H1 (cell line): ENCODE data around the gene ALPK3. TPM values are rescaled to one million over a fixed set of nuclear protein-coding genes. Genes with fewer than 3 reads are reported as not detected.

ENCODE experiments used
- CTCF ChIA-PET: fragments of 300-600 bp; sonication (Branson Sonifier 250); formaldehyde crosslinking; loops from one replicate; lab custom pipeline; 2021; ENCODE audit not compliant: partially characterized antibody; lab: Charles Lee
- POLR2A ChIA-PET: fragments of 300-600 bp; sonication (Branson Sonifier 250); formaldehyde crosslinking; loops from one replicate; lab custom pipeline; 2021; ENCODE audit warnings: inconsistent platforms; ENCODE audit not compliant: partially characterized antibody; lab: Charles Lee
- DNase-seq, 2 experiments: peaks; one replicate each; pipeline versions ENCODE4 v3.0.0 to v3.0.0-alpha.2; 2010 to 2022; ENCODE audit warnings: low spot score in 2 of 2, low read depth in 1 of 2, mixed read lengths in 1 of 2
- FAIRE-seq: peaks from 2 replicates; lab custom pipeline; 2011; peaks lifted over from hg19 to GRCh38; lab: Jason Lieb, UNC
- H2AFZ ChIP-seq: 2 replicates; pipeline ENCODE4 v1.8.1; 2012; ENCODE audit warnings: low read length, inconsistent platforms
- H2AK5ac ChIP-seq: 2 replicates; pipeline ENCODE4 v1.6.1; 2013; ENCODE audit warnings: low read depth, low read length
- H2BK120ac ChIP-seq: replicated peaks from 2 replicates; pipeline ENCODE3; 2013; ENCODE audit warnings: low read depth, low read length, inconsistent platforms
- H2BK12ac ChIP-seq: 2 replicates; pipeline ENCODE4 v1.6.1; 2013; ENCODE audit warnings: low read depth, low read length
- H2BK15ac ChIP-seq: 2 replicates; pipeline ENCODE4 v1.6.1; 2013; ENCODE audit warnings: low read length
- H2BK20ac ChIP-seq: 2 replicates; pipeline ENCODE4 v1.6.1; 2013; ENCODE audit warnings: low read length
- H2BK5ac ChIP-seq: 2 replicates; pipeline ENCODE4 v1.6.1; 2013; ENCODE audit warnings: low read depth, low read length
- H3K14ac ChIP-seq: 2 replicates; pipeline ENCODE4 v1.6.1; 2013; ENCODE audit warnings: inconsistent platforms; ENCODE audit not compliant: insufficient read length
- H3K18ac ChIP-seq: 2 replicates; pipeline ENCODE4 v1.6.1; 2013; ENCODE audit warnings: low read length; ENCODE audit errors: extremely low read depth
- H3K23ac ChIP-seq: 2 replicates; pipeline ENCODE4 v1.6.1; 2013; ENCODE audit warnings: inconsistent platforms; ENCODE audit not compliant: insufficient read length
- H3K23me2 ChIP-seq: 2 replicates; pipeline ENCODE4 v1.6.1; 2013; ENCODE audit warnings: low read depth, low read length
- H3K27ac ChIP-seq: 2 replicates; pipeline ENCODE4 v1.6.1; 2011; ENCODE audit warnings: low read depth, low read length, inconsistent platforms
- H3K27me3 ChIP-seq, 4 experiments: replicated peaks in 1 of 4; 1 replicate in 1 of 4; 2 replicates in 3 of 4; pipeline versions ENCODE4 v1.6.1 to v1.8.1; 2011 to 2013; ENCODE audit warnings: low read length in 3 of 4, mild to moderate bottlenecking in 3 of 4, inconsistent platforms in 2 of 4, mixed read lengths in 2 of 4, moderate library complexity in 1 of 4; ENCODE audit not compliant: control insufficient read depth in 3 of 4, insufficient read depth in 3 of 4; ENCODE audit errors: extremely low read depth in 1 of 4
- H3K36me3 ChIP-seq, 4 experiments: 2 replicates each; pipeline versions ENCODE4 v1.6.1 to v1.8.1; 2011 to 2013; ENCODE audit warnings: mild to moderate bottlenecking in 4 of 4, low read length in 3 of 4, moderate library complexity in 2 of 4, control low read depth in 1 of 4, inconsistent platforms in 1 of 4; ENCODE audit not compliant: insufficient read depth in 4 of 4, control insufficient read depth in 2 of 4
- H3K4ac ChIP-seq: replicated peaks from 2 replicates; pipeline ENCODE3; 2013; ENCODE audit warnings: low read length, low read depth, mixed read lengths, inconsistent platforms; ENCODE audit not compliant: insufficient read length
- H3K4me1 ChIP-seq, 4 experiments: replicated peaks in 1 of 4; 1 replicate in 1 of 4; 2 replicates in 3 of 4; pipeline versions ENCODE4 v1.6.1 to v1.8.1; 2011 to 2013; ENCODE audit warnings: low read length in 3 of 4, inconsistent platforms in 2 of 4, mixed read lengths in 1 of 4; ENCODE audit not compliant: insufficient read depth in 4 of 4, control insufficient read depth in 3 of 4
- H3K4me2 ChIP-seq, 2 experiments: 2 replicates each; pipeline versions ENCODE4 v1.6.1 to v1.8.1; 2011 to 2013; ENCODE audit warnings: low read depth in 2 of 2, low read length in 2 of 2, control low read depth in 1 of 2, inconsistent platforms in 1 of 2, mild to moderate bottlenecking in 1 of 2; ENCODE audit not compliant: insufficient read depth in 1 of 2
- H3K4me3 ChIP-seq, 4 experiments: fragments of 200-600, 300-600 bp in 1 of 4; sonication (generic), shearing (Covaris generic), sonication (Bioruptor Twin) in 1 of 4; 2 replicates each; pipeline versions ENCODE4 v1.5.1 to v1.8.1; 2011 to 2016; ENCODE audit warnings: low read length in 4 of 4, low read depth in 3 of 4, control low read depth in 2 of 4, inconsistent platforms in 2 of 4, mild to moderate bottlenecking in 2 of 4, mixed read lengths in 1 of 4, moderate library complexity in 1 of 4; ENCODE audit not compliant: insufficient read depth in 2 of 4; ENCODE audit errors: extremely low read depth in 1 of 4
- H3K56ac ChIP-seq: replicated peaks from 2 replicates; pipeline ENCODE3; 2013; ENCODE audit warnings: low read depth, mild to moderate bottlenecking, mixed read lengths, low read length, inconsistent platforms; ENCODE audit not compliant: insufficient read length
- H3K79me1 ChIP-seq: 2 replicates; pipeline ENCODE4 v1.6.1; 2013; ENCODE audit warnings: low read depth, low read length, control low read depth
- H3K79me2 ChIP-seq, 2 experiments: 2 replicates each; pipeline versions ENCODE4 v1.6.1 to v1.8.1; 2012 to 2013; ENCODE audit warnings: low read length in 2 of 2, mild to moderate bottlenecking in 2 of 2, inconsistent platforms in 1 of 2; ENCODE audit not compliant: insufficient read depth in 2 of 2, control insufficient read depth in 1 of 2
- H3K9ac ChIP-seq, 4 experiments: replicated peaks in 1 of 4; 1 replicate in 1 of 4; 2 replicates in 3 of 4; pipeline versions ENCODE4 v1.6.1 to v1.8.1; 2011 to 2013; ENCODE audit warnings: low read depth in 3 of 4, low read length in 3 of 4, control low read depth in 2 of 4, mild to moderate bottlenecking in 2 of 4, moderate library complexity in 2 of 4, inconsistent platforms in 1 of 4; ENCODE audit errors: extremely low read depth in 1 of 4
- H3K9me3 ChIP-seq, 2 experiments: 2 replicates each; pipeline versions ENCODE4 v1.6.1 to v1.8.1; 2012 to 2013; ENCODE audit warnings: mild to moderate bottlenecking in 2 of 2, moderate library complexity in 2 of 2, control low read depth in 1 of 2, inconsistent platforms in 1 of 2, low read depth in 1 of 2, low read length in 1 of 2, mixed read lengths in 1 of 2; ENCODE audit not compliant: insufficient read depth in 2 of 2
- H4K20me1 ChIP-seq, 2 experiments: replicated peaks in 1 of 2; 2 replicates each; pipeline versions ENCODE3 to v1.8.1; 2011 to 2013; ENCODE audit warnings: inconsistent platforms in 2 of 2, low read length in 2 of 2, mild to moderate bottlenecking in 1 of 2; ENCODE audit not compliant: insufficient read depth in 2 of 2, control insufficient read depth in 1 of 2
- H4K5ac ChIP-seq: 2 replicates; pipeline ENCODE4 v1.6.1; 2013; ENCODE audit warnings: low read length, low read depth, mixed read lengths, inconsistent platforms; ENCODE audit not compliant: insufficient read length
- H4K8ac ChIP-seq: 2 replicates; pipeline ENCODE4 v1.8.0; 2013; ENCODE audit warnings: mild to moderate bottlenecking, moderate library complexity, low read length, inconsistent platforms; ENCODE audit not compliant: insufficient read depth; ENCODE audit errors: extremely low read depth
- H4K91ac ChIP-seq: replicated peaks from 2 replicates; pipeline ENCODE3; 2013; ENCODE audit warnings: low read length, mixed read lengths, inconsistent platforms; ENCODE audit not compliant: insufficient read length
- CBX5 ChIP-seq: fragments of 300-800, 300-1000 bp; sonication (generic); IDR thresholded peaks from 2 replicates; pipeline ENCODE4 v1.7.1; 2016; ENCODE audit warnings: antibody characterized with exemption, low read length, low read depth
- SAP30 ChIP-seq: fragments of 300-600 bp; sonication (generic); IDR thresholded peaks from 2 replicates; pipeline ENCODE4 v1.7.1; 2012; ENCODE audit warnings: low read length, moderate library complexity, mild to moderate bottlenecking, inconsistent platforms; ENCODE audit not compliant: insufficient read depth, insufficient replicate concordance
- WGBS, 2 experiments: shearing (Covaris generic) in 1 of 2; methylation state at CpG; one replicate each; pipeline versions ENCODE4 v1.1.6 to v1.1.7; 2013 to 2015; ENCODE audit warnings: low lambda C conversion rate in 2 of 2, mixed read lengths in 2 of 2, inconsistent platforms in 1 of 2, low coverage in 1 of 2, missing lambda C conversion rate in 1 of 2; ENCODE audit not compliant: insufficient replicate concordance in 2 of 2, insufficient coverage in 1 of 2, insufficient read length in 1 of 2; ENCODE audit errors: extremely low coverage in 1 of 2, missing lambda C conversion rate in 1 of 2; 5-methylcytosine and 5-hydroxymethylcytosine counted together
- polyA plus RNA-seq, 7 experiments: library from polyadenylated mRNA; depleted of rRNA in 3 of 7; stranded (reverse) in 5 of 7; unstranded in 2 of 7; fragments of >200 nt in 5 of 7; fragments of 200-250 nt in 2 of 7; gene quantifications; 1 replicate in 5 of 7; 2 replicates in 1 of 7; 4 replicates in 1 of 7; pipeline versions ENCODE4 v1.2.1 to v1.2.3, GENCODE V29; 2011 to 2013; ENCODE audit warnings: missing spikeins in 2 of 7, mixed read lengths in 2 of 7
- total RNA-seq: library from RNA; stranded (reverse); fragmentation: NEBNext Ultra II Directional; extraction: Animal tissue kit (Norgen Biotek cat#: 25700); gene quantifications from 2 replicates; pipeline ENCODE4 v1.2.1, GENCODE V29; 2021

Gene ALPK3
- total and polyA plus RNA-seq, 2 of the 8 experiments (the other 6 are each of a cell fraction or from before 2014, with no cell fraction given): 4.4 to 19.2 TPM

GRCh38 chr15:84784262-84784661, 32.9 kb upstream of the ALPK3 start:
- no peak overlapping the region; the same call in 1 of the 2 replicates for H2BK15ac ChIP-seq
- H3K23ac ChIP-seq: no peak overlapping the region
- no peak overlapping the region for H2AFZ ChIP-seq
- no peak for DNase-seq
- peaks cover 0 to 33% of the 10 kb centered on the region in 2 experiments; a peak in 2 of 4 replicates for H3K79me2 ChIP-seq
- peaks cover under 1 to 10% of the 10 kb centered on the region in 2 experiments for H4K20me1 ChIP-seq
- no peak overlapping the region; the same call in 1 of the 2 replicates for H2BK12ac ChIP-seq
- H3K9ac ChIP-seq: no peak overlapping the region
- peaks cover 6% of the 10 kb centered on the region for H3K79me1 ChIP-seq
- CTCF ChIA-PET: interaction anchor here (0.7 to 2.3 kb wide), 16 partner anchors 8 to 221 kb away, joined by 3 to 11 read pairs (median 4); partner anchors contain the start of genes ALPK3 and WDR73
- H3K18ac ChIP-seq: no peak overlapping the region; the same call in 1 of the 2 replicates
- H2BK20ac ChIP-seq: no peak overlapping the region
- peak overlapping the region; percentile 22 for H4K91ac ChIP-seq
- no peaks in the 10 kb centered on the region for H3K23me2 ChIP-seq
- no peaks in the 10 kb centered on the region for H3K9me3 ChIP-seq
- H4K8ac ChIP-seq: peak overlapping the region; percentile 6; the same call in 1 of the 2 replicates
- no peak overlapping the region for H4K5ac ChIP-seq
- no peak for FAIRE-seq
- no peak overlapping the region for H3K4ac ChIP-seq
- no peaks in the 10 kb centered on the region for H3K27me3 ChIP-seq
- no peak overlapping the region for H3K14ac ChIP-seq
- H3K4me3 ChIP-seq: no peak overlapping the region
- POLR2A ChIA-PET: interaction anchor here (1.2 to 1.8 kb wide), 2 partner anchors 34 to 68 kb away, joined by 3 to 5 read pairs; partner anchors contain the start of gene SEC11A
- TF ChIP-seq SAP30 (no peak), CBX5 (no peak)
- H2AK5ac ChIP-seq: no peak overlapping the region
- no peak overlapping the region for H3K27ac ChIP-seq
- H3K36me3 ChIP-seq: peaks cover 6 to 24% (median 11%) of the 10 kb centered on the region in 4 experiments; a peak in 7 of 8 replicates
- H3K56ac ChIP-seq: no peak overlapping the region
- H2BK120ac ChIP-seq: no peak overlapping the region
- peaks cover 0 to 8% (median 4%) of the 10 kb centered on the region in 4 experiments; a peak in 4 of 7 replicates for H3K4me1 ChIP-seq
- WGBS, 2 experiments: 94% methylated on average over 17 of the region's 17 CpGs; no CpG with 5 or more reads in 1 of the 2 experiments
- H3K4me2 ChIP-seq: no peak overlapping the region
- H2BK5ac ChIP-seq: peak overlapping the region; percentile 60; the same call in 1 of the 2 replicates
